Choroid plexus epithelial cell (primary cell): ENCODE data around the gene SSRP1.
A peak's percentile ranks its signal among the peaks of the same experiment; 100 is the strongest.

Experiments
- DNase-seq: peaks from one replicate; pipeline ENCODE4 v3.0.0-alpha.2; 2010; ENCODE audit warnings: low read depth
- H3K4me3 ChIP-seq: 2 replicates; pipeline ENCODE4 v1.5.1; 2011; ENCODE audit warnings: low read depth, mild to moderate bottlenecking, control low read depth, low read length, moderate library complexity
- CTCF ChIP-seq: conservative IDR thresholded peaks from 2 replicates; pipeline ENCODE4 v1.5.1; 2011; ENCODE audit warnings: low read depth, mild to moderate bottlenecking, control low read depth, inconsistent platforms, low read length, moderate library complexity

The SSRP1 gene

GRCh38 chr11:57306161-57306876 is 29.4 kb downstream of the SSRP1 start:
- no peak overlapping the region for H3K4me3 ChIP-seq
- DNase-seq, result peak; percentile 79
- no peak for TF ChIP-seq CTCF

- no peak overlapping the region for H3K4me3 ChIP-seq
- no peak for TF ChIP-seq CTCF
- no peak for DNase-seq
Measured at GRCh38 chr11:57305523-57305922, 30.2 kb downstream of the SSRP1 start.

- TF ChIP-seq CTCF, result no peak
- no peak overlapping the region for H3K4me3 ChIP-seq
- no peak for DNase-seq
Measured at GRCh38 chr11:57303990-57304579, 31.6 kb downstream of the SSRP1 start.

GRCh38 chr11:57303280-57303989 is 32.3 kb downstream of the SSRP1 start:
- no peak for TF ChIP-seq CTCF
- H3K4me3 ChIP-seq, result no peak overlapping the region
- DNase-seq, result no peak

GRCh38 chr11:57302489-57302888 is 33.2 kb downstream of the SSRP1 start:
- no peak for TF ChIP-seq CTCF
- DNase-seq, result no peak
- no peak overlapping the region for H3K4me3 ChIP-seq

- DNase-seq, result no peak
- H3K4me3 ChIP-seq, result no peak overlapping the region
- TF ChIP-seq CTCF, result no peak
Measured at GRCh38 chr11:57301711-57302423, 33.8 kb downstream of the SSRP1 start.
